HL-60 (cell line): Measurements from ENCODE around the gene CCDC146.

Source experiments
- CTCF ChIP-seq: IDR thresholded peaks from one replicate; pipeline ENCODE4 v1.5.1; 2011; ENCODE audit warnings: low read length, control low read depth, inconsistent platforms; ENCODE audit not compliant: insufficient read depth
- POLR2AphosphoS5 ChIP-seq: IDR thresholded peaks from 2 replicates; pipeline ENCODE4 v1.6.1; 2012; ENCODE audit warnings: low read depth
- REST ChIP-seq: IDR thresholded peaks from 2 replicates; pipeline ENCODE4 v1.6.1; 2012; ENCODE audit warnings: low read depth; ENCODE audit not compliant: insufficient replicate concordance

- TF ChIP-seq CTCF (no peak), REST (no peak), POLR2AphosphoS5 (no peak)
Measured at GRCh38 chr7:77242068-77242467, 119.7 kb downstream of the CCDC146 start.
